NCI-H1105 treated with DMSO at 0.1 percent for 48 hours (cell line): ENCODE results near the gene SYK.
"Not testable (repeated sequence)": the region's sequence is repeated elsewhere in the genome, so short reads cannot be mapped to it uniquely, and the experiment has no call there.

ENCODE experiments used
- DNase-seq: peaks from one replicate; lab custom pipeline; 2025; lab: John Stamatoyannopoulos, UW

SYK gene

DNA sequence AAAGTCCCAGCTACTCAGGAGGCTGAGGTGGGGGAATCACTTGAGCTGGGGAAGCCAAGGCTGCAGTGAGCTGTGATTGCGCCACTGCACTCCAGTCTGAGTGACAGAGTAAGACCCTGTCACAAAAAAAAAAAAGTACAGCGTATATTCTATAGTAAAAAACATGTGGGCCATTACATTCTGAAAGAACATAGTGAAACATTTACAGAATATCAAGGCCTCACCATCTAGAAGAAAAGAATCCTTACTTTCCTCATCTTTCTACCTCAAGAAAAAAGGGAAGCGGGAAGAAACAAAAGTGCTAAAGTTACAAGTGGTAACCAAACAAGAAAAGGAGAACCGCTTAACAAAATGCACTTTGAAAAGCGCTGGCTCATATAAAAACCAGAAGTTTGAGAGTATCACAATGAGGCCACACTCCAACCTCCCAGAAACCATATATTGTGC, 5.7 kb upstream of the SYK start:
- DNase-seq: no peak

DNA sequence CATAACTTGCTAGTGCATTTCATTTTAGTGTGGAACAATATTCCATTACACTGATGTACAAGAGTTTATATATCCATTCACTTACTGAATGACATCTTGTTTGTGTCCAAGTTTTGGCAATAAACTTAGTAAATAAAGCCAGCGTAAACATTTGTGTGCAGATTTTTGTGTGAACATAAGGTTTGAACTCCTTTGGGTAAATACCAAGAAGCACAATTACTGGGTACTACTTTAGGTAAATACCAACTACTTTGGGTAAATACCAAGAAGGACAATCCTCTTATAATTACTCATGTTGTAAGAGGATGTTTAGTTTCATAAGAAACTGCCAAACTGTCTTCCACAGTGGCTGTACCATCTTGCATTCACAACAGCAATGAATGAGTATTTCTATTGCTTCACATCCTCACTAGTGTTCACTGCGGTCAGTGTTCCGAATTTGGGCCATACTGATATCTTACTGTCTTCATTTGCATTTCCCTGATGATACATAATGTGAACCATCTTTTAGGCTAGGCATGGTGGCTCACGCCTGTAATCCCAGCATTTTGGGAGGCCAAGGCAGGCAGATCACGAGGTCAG, 2.3 kb upstream of the SYK start:
- no peak for DNase-seq

DNA sequence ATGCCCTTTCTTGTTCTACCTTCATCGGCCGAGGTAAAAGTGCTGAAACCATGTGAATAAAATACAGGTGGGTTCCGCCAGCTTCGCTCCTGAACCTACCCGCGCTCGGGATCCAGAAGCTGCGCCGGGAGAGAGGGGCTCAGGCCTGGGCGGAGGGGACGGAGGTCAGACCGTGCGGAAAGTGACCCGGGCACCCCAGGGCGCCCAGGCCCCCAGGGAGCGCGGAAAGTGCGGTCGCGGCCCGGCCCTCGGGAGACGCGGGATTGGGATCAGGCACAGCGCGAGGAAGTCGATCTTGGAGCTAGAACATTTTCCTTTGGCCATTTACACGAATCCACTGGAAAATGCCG, 329 bp downstream of the SYK start:
- DNase-seq: peak; percentile 63

DNA sequence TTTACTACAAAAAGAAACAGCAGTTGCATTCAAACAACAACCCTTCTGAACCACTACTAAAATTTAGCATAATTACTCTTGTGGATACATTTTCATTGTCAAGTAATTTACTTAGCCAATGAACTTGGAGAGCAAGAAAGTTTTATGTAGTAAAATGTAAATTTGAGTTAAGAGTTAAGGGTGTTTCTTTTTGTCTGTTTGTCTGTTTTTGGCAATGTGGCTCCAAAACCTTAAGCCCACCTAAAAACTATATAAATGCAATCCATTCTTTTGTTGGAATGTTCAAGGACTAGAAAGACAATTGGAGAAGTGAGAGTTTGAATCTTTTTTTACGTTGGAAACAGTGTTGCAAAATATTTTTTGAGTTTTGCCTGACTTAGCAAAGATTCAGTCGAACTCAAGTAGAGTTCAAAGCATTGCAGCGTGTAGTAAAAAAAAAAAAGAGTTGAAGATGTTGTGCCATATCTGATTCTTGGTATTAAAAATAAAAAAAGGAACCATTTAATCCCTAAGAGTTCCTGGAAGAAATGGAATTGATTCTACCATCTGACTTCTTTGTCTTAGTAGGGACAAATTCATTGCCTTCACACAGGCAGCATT, 867 bp downstream of the SYK start:
- DNase-seq: peak; percentile 63

DNA sequence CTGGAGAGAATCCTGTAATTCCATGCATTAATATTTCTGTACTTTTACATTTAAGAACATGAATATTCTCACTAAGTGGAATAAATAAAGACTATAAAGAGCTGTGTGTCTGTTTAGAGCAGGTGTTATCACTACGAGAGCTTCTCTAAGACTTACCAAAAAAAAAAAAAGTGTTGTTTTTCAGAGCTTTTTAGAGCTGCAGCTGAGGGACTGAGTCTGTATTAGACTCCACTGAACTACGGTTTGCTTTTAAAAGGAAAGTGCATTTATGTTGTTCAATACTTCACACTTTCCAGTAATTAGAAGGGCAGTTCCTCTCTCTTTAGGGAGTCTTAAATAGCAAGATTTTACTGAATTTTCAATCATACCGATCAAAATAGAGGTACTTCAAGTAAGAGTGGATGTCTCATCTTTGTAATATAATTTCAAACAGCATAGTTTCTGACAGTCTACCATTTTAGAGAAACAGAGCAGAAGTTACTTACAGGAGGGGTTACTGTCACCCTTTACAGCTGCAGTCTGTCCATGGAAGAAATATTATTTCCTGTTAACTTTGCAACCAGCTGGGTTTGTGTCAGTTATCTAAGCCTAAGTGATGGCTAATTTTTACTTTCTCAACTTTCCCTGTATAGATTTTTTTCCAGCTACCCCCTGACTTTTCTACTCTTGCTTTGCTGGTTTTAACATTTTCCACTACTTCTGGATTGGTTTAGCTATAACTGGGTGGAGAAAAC, 2.4 kb downstream of the SYK start:
- peak; percentile 59 for DNase-seq

DNA sequence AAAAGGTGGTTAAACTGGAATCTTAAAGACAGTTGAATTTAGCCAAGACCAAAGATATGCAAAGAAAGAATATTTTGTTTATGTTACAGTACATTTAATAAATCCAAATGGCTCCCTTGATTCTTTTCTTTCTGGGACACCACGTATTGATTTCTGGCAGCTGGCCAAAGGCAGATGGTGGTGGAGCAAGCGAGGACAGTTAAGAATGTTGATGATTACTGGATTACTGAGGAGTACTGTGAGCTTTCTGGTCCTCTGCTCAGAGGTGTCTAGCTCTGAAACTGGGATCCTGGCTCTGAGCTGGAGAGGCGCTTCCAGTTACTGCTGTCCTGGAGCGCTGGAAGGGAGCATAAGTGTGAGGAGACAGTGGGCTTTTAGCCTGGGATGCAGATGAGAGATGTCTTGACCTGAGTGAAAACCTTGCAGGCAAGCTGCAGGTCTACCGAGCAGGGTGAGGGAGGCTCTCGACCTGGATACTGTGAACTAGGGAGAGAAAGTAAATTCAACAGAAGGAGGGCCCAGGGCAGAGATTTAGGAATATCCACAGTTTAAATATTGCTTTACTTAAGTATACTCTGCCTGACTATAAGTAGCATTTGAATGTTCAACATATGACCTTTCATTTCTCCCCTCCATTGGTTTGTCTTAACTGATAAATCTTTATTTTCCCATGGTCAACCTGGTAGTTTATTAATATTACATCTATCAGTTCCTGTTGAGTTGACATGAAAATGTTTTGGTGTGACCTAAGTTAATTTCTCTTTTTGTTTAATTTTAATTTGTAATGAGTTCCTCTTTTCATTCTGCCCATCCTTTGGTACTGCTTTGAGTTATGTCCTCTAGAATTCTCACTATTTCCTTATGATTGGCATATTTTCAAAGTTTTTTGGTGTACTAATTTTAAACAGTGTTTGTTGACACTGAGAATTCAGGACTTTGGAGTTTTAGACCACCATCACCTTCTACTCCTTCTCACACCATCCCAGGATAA, 3.7 kb downstream of the SYK start:
- DNase-seq: peak; percentile 84

DNA sequence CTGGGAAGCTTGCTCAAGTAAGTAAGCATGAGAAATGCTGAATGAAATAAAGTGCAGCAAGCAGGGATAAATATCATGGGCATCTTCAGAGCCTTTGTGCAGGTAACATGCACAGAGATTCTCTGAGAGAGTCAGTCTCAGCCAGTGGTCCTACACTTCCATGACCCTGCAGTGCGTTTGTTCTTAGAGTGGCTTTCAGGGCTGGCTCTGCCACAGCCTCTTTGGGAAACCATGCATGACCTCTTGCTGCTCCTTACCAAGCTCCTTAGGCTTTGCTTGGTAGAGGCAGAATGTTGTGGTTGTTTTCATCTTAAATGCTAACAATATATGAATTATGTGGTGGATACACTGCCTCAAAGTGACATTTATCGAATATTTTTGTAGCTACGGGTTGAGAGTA, 5.4 kb downstream of the SYK start:
- no peak for DNase-seq

DNA sequence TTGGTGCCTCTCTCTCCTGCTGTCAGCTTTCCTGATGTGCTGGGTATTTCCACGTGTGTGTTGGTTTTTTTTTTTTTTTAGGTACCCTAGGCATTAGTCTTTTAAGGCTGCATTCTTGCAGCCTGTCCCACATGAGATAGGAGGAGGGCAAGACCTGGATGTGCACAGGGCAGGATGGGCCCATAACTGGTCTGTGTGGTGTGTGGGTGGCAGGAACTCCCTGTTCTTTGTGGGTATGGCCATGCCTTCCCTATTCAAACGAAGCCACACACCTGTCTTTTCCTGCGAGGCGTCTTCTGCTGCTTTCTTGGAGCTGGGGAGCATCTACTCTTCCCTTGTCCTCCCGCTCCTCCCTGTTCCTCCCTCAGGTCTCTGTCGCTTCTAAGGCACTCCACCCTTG, 6.8 kb downstream of the SYK start:
- DNase-seq: no peak

DNA sequence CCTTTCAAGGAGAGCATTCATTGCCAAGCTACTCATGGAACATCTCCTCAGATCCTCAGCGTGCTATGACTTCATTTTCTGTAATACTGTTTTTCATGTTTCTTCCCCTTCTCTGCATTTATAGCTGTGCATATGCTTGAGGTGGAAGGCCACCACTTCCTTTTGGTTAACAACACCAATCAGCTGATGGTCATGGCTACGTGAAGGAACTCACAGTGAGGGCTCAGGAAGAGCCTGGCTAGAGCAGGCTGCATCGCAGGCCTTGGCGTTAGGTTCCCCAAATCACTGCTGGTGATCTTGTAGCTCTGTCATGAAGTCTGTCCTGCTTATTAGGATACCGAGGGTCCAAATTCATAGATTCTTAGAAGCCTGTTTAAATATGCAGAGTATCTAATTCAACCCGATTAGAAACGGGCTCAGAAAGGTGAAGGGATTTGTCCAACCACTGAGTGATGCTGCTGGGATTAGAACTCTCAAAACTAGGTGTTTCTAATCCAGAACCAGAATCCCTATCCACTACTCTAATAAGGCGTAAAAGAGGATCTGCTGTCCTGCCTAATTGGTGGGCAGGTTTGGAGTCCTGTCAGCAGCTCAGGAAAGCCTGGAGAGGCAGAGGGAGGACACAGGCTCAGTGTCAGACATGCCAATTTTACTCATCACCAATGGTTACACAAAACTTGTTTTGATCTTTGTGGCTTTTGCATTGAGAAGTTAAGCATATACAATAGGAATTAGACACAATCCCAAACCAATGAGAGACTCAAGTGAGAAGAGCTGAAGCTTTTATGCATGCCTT, 7.5 kb downstream of the SYK start:
- DNase-seq: no peak

DNA sequence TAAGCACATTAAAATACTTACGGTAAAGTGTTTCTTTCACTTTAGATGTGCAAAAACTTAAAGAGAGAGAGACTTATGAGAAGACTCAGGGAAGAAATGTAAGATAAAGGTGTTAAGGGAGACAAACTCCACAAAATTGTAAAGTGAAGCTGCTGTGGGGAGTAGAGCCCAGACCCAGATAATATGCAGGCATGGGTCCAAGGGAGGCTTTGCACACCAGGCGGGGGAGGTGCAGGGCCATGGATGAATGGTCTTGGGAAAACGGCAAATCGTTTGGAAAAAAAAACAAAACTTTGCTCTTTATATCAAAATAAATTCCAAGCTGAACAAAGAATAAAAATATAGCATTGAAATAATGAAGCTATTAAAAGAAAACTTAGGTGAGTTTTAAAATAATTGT, 9.1 kb downstream of the SYK start:
- peak; percentile 30 for DNase-seq

DNA sequence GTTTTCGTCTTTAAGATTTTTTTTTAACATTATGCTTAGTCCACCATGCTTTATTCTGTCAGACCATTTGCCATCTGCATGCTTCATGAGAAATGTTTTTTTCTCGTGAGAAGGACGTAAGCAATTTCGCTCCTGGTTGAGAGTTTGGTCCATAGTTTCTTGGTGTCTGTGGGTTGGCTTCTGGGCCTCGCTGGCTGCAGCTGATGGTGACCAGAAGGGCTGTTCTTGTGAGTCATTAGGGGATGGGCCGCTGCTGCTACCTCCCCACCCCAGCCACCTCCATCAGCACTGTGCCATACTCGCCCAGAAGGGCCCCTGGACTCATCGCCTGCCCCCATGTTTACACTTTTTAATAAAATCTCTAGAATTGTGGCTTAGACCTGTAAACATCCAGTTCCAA, 11.4 kb downstream of the SYK start:
- DNase-seq: no peak

DNA sequence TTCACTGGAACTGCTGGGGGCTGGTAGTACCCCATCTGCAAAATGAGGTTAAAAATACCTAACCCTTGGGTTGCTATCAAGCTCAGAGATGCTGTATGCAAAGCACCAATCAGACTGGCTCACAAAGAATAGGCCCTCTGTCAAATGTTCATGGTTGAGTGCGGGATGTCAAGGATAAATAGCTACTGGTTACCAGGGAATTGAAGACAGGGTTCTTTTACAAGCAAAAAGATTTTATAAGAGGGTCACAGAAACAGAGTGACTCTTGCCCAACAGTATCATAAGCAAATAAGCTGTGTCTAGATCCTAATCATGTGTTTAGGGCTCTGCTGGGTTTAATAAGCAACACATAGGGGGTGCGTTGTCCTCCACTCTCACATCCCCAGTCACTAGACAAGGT, 11.9 kb downstream of the SYK start:
- no peak for DNase-seq

DNA sequence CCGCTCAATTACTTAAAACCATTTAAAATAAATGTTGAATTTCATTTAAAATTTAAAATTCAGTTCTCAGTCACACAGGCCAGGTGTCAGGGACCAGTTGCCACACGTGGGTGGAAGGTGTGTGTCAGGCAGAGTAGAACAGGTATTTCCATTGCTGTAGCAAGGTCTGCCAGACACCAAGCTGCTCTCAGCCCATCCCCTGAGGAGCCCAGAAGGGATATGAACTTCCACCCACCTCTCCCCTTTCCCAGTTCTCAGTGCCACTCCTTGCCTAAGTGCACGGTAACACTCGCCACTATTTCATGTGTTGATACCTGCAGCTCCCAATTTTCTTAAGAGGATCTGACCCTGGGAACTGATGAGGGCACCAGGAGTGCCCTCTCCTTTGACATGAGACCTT, 12.7 kb downstream of the SYK start:
- no peak for DNase-seq

DNA sequence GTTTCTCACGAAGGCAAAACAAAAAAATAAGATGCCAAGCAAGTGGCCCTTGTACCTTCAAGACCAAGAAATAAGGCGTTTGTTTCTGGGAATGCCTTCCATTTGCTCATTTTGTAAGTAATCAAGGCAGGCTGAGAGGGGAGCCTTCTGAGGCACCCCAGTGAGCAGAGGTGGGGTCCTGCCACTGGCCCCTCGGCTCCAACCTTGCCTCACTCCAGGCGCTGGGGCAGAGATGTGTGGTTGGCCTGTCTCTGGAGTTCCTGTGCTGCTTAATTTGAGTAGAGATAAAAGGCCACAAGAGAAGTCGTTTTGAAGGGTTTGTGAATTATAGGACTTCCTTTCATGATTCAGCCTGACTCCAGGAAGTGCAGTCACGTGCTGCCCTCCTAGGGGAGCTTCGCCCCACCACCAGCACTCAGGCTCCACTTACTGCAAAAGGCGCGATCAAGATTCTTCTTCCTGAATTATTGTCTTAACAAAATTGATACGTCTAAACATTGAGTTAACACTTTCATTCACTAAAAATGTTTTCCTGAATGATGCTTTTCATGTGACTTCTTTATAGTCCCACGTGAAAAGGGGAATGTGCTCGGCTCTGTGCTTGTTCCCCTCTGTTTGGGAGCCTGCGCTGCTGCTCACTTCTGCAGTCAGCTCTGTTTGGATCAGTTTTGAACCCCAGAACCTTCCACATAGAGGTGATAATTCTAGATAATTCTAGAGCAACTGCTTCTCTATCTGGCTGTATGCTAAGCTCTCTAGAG, 13.7 kb downstream of the SYK start:
- DNase-seq: no peak

DNA sequence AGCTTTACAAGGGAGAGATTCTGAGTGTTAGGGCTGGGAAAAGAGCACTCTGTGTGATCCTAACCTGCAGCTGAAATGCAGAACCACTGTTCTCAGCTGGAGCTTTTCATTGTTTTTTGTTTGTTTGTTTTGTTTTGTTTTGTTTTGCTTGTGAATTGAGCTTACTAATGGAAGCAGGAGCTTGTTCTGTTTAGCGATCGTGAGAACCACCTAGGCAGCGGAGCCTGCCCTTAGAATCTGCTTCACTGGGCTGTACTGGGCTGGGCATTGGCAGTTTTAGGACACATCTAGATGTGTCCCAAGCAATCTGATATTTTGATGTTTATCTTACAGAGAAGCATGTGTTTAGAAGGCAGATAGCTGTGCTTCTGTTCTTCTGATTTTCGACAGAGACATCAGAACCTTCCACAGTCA, 14.3 kb downstream of the SYK start:
- DNase-seq: no peak

DNA sequence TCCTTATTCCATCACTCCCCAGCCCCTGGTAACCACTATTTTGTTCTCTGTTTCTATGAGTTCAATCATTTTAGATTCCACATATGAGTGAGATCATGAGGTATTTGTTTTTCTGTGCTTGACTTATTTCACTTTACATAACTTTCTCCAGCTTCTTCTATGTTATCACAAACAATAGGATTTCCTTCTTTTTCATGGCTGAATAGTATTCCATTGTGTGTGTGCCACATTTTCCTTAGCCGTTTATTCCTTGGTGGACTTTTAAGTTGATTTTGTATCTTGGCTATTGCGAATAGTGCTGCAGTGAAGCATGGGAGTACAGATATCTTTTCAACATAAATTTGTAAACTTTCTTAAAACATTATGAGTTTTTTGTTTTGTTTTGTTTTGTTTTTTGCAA, 15.1 kb downstream of the SYK start:
- no peak for DNase-seq

DNA sequence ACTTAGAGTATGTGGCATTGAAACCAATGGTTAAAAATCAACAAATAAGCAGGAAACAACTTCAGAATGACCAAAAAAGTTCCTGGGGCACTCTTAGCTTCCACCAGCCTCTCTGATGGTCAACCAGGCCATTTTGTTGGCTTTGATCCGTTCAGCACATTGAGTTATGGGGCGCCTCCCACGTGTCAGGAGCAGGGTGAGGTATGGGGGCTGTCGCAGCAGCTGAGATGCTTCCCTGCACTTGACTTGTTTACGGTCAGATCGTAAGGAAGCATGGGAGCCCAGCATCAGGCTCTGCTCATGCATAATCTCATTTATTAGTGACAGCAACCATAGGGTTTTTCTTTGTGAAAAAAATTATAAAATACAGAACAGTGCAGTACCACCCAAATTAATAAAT, 16.7 kb downstream of the SYK start:
- DNase-seq: no peak

DNA sequence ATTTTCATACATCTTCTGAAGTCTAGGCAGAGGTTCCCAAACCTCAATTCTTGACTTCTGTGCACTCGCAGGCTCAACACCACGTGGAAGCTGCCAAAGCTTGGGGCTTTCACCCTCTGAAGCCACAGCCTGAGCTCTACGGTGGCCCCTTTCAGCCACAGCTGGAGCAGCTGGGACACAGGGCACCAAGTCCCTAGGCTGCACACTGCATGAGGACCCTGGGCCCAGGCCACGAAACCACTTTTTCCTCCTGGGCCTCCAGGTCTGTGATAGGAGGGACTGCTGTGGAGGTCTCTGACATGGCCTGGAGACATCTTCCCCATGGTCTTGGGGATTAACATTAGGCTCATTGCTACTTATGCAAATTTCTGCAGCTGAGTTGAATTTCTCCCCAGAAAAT, 18.8 kb downstream of the SYK start:
- DNase-seq: not testable (repeated sequence)

DNA sequence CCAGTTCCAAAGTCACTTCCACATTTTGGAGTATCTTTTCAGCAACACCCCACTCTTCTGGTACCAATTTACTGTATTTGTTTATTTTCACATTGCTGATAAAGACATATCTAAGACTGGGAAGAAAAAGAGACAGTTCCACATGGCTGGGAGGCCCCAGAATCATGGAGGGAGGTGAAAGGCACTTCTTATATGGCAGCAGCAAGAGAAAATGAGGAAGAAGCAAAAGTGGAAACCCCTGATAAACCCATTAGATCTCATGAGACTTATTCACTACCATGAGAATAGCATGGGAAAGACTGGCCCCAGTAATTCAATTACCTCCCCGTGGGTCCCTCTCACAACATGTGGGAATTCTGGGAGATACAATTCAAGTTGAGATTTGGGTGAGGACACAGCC, 19.6 kb downstream of the SYK start:
- not testable (repeated sequence) for DNase-seq

DNA sequence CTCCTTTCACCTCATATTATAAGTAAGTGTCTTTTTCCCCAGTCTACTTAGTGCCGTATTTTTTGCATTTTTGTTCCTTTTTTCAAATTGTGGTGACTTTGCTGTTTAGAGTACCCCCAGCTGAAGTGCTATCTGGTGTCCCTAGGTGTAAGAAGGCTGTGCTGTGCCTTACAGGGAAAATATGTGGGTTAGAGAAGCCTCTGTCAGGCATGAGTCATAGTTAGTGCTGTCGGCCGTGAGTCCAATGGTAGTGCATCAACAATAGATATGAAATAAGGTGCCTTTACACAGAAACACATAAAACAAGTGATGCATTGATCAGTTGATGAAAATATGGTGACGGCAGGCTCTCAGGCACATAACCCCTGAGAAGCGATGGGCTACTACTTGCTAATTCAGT, 20.1 kb downstream of the SYK start:
- no peak for DNase-seq

DNA sequence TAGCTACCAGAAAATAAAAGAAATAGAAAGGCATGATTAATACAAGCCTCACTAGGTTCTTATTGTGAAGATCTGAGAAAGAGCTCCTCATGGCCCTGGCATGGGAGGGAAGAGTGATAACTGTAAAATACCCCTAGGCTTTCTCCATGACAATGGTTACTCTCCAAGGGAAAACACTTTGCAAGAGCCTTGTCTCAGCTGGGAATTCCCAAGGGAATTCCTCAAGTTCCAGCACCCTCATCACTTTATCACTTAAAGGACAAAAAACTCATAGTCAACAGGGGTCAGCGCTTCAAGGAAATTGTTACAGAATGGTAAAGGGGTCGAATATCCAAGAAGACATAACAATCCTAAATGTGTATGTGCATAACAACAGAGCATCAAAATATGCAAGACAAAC, 21.2 kb downstream of the SYK start:
- no peak for DNase-seq
